GM21825 (cell line): ENCODE results near the gene LASP1NB.
"Not testable (repeated sequence)": the region's sequence is repeated elsewhere in the genome, so short reads cannot be mapped to it uniquely, and the experiment has no call there.

Experiments
- ATAC-seq: cut with Tn5 transposase; IDR thresholded peaks from one replicate; pipeline ENCODE4 v1.9.1; 2021; ENCODE audit warnings: mild to moderate bottlenecking, moderate library complexity; ENCODE audit not compliant: unreplicated experiment

Gene LASP1NB

GRCh38 chr17:38896346-38896954 is 29.0 kb upstream of the LASP1NB start:
- ATAC-seq, result no peak

DNA sequence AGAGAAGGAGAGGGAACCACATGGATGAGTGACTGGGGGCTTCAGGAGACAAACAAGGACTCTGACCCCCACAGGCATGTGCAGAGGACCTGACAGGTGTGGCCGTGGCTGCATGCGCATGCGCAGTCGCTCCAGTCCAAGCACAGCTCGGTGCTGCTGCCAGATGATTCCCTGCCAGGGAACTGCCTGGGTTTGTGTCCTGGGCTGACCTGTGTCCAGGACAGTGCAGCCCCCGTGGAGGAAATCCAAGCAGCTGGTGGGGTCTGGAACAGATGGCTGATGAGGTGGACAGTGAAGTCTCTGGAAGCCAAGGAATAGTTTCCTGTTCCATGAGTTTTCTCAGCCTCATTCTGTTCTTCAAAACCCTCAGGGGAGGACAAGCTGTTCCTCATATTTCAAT is 28.2 kb upstream of the LASP1NB start:
- no peak for ATAC-seq

DNA sequence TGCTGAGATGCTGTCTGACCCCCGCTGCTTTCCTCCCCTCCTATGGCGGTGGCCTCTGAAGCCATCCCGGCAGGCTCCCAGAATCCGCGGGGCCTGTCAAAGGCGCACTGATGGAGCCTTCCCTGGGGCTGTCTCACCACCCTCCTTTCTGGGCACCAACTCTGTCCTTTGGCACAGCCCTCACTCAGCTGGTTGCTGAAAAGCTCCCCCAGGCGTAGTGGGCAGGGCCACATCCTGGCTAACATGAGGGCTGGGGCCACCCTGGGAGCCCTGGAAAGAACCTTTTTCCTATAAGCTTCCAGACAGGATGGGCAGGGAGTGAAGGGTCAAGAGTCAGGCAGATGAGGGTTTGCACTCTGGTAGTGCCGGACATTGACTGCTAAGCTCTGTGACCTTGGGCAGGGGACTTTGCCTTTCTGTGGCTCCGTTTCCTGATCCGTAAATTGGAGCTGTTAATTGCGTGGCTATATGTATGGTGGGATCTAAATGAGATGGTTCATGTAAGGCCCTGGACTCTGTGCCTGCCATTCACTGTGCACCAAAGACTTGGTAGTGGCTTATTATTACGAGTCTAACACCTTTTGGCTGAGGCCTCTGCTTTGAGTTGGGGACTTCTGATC is 27.6 kb upstream of the LASP1NB start:
- ATAC-seq, result no peak

DNA sequence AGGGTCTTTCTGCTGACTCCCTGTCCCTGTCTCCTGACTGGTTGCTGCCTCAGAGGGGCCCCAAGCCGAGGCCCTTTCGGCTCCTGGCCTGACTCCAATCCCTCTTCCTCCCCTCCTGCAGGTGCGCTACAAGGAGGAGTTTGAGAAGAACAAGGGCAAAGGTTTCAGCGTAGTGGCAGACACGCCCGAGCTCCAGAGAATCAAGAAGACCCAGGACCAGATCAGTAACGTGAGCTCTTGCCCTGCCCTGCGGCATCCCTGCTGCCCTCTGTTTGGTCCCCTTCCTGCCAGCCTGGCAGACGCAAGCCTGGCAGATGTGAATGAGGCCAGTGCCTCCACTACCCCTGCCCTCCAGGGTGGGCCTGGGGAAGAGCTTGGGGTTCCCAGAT is 27.1 kb upstream of the LASP1NB start:
- ATAC-seq, result peak; percentile 17

- peak; percentile 82 for ATAC-seq
These were observed 26.5 kb upstream of the LASP1NB start for GRCh38 chr17:38898812-38899348.

DNA sequence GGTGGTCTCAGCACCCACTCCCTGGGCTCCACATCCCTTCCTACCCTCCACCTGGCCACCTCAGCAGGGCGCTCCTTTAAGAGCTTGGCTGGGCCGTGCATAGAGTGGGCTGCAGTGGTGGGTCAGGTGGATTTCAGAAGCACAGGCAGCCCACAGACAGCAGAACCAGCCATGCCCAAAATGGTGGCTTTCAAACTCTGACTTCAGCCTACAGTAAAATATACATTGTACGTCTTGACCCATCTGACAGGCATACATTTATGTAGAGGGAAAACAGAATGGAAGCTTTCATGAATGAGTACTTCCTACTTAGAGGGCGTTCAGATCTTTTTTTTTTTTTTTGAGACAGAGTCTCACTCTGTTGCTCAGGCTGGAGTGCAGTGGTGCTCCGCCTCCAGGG is 26.0 kb upstream of the LASP1NB start:
- no peak for ATAC-seq

DNA sequence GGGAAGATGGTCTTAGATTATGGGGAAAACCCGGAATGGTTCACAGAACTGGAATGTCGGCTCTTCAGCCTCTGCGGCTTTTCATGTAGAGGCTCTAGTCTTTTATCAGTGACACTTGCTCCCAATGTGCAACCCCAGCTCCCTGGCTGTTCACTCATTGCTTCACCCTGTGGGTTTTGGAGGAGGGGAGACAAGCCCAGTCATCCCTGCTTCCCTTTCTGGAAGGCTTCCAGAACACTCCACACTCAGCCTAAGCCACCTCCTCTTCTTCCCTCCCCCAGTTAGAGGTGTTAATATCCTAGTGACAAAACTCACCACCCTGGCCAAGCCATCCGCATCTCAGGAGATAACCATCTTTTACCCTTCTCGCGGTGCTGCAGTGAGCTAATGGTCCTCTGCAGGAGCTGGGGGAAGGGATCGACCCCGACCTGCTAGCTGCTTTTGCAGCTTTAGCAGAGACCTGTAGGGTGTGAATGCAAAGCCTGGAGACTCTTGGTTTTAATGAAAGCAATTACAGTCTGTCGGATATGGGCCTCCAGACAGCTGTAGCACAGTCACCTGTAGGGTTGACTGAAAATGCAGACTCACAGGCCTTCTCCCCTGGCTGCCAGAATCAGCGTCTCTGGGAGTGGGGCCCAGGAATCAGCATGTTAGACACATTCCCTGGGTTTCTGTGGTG is 24.3 kb upstream of the LASP1NB start:
- no peak for ATAC-seq

DNA sequence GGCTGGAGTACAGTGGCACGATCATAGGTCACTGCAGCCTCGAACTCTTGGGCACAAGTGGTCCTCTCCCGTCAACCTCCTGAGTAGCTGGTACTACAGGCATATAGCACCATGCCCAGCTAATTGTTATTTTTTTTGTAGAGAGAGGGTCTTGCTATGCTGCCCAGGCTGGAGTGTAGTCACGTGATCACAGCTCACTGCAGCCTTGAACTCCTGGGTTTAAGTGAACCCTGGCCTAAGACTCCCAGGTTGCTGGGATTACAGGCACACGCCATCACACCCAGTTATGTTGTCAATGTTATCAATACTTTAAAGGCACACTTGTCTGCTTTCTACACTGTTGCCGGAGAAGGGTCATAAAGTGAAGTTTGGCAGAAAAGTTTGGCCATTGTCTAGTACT is 22.0 kb upstream of the LASP1NB start:
- no peak for ATAC-seq

DNA sequence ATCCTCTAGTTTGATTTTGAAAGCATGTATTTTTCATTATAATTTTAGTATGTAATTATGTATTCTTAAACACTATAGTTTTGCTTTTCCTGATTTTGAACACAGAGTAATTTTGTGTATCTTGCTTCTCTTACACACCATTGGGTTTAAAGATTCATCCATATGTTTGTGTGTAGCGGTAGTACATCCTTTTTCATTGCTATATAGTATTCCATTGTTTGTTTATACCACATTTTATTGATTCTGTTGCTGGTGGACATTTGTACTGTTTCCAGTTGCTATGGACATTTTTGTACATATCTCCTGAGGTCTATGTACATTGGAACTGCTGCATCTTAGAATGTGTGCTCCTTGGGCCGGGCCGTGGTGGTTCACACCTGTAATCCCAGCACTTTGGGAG is 20.5 kb upstream of the LASP1NB start:
- ATAC-seq, result no peak

DNA sequence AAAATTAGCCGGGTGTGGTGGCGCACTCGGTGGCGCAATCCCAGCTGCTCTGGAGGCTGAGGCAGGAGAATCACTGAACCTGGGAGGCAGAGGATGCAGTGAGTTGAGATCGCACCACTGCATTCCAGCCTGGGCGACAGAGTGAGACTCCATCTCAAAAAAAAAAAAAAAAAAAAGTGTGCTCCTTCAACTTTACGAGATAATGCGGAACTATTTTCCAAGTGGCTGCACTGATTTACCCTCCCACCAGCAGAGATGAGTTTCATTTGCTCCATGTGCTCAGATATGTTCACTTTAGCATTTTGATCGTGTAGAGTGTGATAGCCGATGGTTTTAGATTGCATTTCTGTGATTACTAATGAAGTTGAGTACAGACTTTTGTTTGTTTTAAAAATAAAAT is 20.0 kb upstream of the LASP1NB start:
- ATAC-seq, result no peak

DNA sequence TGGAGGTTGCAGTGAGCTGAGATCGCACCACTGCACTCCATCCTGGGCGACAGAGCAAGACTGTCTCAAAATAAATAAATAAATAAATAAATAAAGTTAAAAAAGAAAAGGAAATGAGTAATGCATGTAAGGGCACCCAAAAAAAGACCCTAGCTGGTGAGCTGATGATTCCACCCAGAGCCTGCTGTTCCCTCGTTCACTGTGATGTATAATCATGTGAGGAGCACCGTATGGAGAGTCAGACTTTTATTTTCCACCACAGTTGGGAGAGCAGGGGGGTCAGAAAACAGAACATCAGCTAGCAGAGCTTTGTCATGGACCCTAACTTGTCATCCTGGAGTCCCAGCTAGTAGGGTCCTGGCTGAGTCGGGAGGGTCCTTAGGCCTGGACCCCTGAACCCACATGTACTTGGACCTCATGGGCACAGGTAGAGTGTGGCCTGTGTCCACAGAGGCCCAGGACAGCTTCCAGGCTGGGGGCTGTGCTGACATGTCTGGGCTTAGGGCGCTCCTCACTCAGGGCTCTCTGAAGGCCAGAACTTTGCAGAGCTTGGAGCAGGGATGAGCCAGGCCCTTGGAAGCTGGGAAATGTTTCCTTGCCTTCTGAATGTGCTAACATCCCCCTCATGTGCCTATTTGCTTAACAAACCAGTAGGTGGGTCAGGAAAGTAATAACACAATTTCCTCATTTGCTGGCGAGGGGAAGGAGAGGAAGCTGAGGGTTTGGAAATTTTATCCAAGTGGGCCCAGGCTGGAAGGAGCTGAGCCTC is 18.8 kb upstream of the LASP1NB start:
- ATAC-seq, result no peak

- no peak for ATAC-seq
These were observed 17.3 kb upstream of the LASP1NB start for GRCh38 chr17:38907930-38908675.

GRCh38 chr17:38908676-38909181 is 16.7 kb upstream of the LASP1NB start:
- no peak for ATAC-seq

GRCh38 chr17:38910325-38910724 is 15.1 kb upstream of the LASP1NB start:
- no peak for ATAC-seq

DNA sequence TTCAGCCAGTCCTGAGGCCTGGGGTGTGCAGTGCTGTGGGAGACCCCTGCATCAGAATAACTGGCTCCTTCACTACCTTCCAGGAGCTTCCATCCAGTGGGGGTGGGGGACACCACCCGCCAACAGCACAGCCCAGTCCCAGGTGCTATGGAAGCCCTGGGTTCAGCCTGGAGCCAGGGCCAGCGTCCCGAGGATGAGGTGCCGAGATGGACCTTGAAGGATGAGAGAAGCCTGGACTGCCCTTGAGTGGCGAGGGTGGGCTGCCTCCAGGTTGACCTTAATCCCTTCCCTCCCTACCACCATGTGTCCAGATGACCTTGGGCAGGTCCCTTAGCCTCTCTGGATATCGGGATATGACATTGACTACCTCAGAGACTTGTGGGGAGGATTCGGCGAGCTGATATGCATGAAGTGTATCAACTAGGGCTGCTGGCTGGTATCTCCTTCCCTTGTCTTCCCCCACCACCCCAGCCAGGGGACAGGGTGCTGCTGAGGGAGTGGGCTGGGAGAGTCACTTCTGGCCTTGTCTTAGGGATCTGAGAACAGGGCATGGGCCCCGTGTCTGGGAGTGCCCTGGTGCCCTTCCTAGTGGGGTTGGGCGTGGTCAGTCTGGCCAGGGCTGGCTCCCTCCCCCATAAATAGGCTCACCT is 14.2 kb upstream of the LASP1NB start:
- ATAC-seq, result no peak

DNA sequence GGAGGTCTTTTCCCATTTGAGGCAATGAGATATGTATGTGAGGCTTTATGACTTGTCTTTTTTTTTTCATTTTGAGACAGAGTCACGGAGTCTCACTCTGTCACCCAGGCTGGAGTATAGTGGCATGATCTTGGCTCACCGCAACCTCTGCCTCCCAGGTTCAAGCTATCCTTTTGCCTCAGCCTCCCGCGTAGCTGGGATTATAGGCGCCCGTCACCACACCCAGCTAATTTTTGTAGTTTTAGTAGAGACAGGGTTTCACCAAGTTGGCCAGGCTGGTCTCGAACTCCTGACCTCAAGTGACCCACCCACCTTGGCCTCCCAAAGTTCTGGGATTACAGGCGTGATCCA is 13.7 kb upstream of the LASP1NB start:
- ATAC-seq, result not testable (repeated sequence)

- no peak for ATAC-seq
These were observed 13.1 kb upstream of the LASP1NB start for GRCh38 chr17:38912221-38912813.

DNA sequence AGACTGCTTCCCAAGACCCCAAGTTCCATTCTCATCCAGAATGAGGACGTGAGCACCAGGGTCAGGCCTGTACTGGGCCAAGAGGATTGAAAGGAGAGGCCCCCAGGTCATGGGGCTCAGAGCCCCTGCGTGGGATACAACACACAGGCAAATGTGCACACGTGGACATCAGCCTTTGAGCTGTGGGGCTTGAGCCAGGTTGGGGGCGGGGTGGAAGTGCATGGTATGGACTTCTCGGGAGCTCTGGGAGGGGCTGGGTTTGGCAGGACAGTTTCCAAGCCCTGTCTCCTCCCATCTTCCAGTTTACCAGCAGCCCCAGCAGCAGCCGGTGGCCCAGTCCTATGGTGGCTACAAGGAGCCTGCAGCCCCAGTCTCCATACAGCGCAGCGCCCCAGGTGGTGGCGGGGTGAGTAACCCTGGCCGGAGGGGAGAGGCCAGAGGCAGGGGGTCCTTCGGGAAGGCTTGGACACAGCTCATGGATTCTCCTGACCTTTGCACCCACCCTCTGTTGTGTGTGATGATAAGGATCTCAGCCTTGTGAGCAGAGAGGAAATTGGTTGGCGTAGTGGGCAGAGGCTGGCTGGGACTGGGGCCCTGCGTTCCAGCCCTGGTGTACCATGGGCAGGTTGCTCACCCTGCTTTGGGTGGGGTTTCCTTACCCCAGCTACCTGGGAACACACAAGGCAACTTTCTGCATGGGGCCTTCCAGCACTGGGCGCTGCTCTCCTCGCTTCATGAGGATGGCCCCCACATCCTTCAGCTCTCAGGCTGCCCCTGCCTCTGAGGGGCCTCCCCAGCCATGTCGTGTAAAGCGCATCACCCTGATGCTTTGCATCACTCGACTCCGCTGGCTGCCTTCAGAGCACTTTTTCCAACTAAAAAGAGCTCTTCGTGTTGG is 10.4 kb upstream of the LASP1NB start:
- ATAC-seq, result no peak

DNA sequence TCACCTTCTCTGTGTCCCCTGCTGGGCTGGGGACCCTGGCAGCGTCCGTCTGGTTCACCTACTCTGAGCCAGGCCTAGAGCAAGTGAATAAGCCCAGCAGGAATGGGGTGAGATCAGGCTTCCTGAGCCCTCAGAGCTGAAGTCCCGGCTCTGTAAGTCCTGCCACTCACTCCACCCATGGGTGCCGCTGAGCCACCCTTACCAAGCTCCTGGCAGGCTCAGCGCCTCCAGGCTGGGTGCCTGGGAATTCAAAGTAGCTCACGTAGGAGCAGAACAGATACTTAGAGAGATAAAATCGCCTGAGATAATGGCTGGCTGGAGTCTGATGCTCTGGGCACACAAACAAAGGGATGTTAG is 9.8 kb upstream of the LASP1NB start:
- ATAC-seq, result no peak
